NCI-H69 (cell line): ENCODE measurements around the gene ITPR3.
A peak's percentile ranks its signal among the peaks of the same experiment; 100 is the strongest.

Experiments used
- DNase-seq: peaks from one replicate; lab custom pipeline; 2025; lab: John Stamatoyannopoulos, UW

ITPR3 gene

GRCh38 chr6:33638556-33638955 is 17.4 kb downstream of the ITPR3 start:
- no peak for DNase-seq

- DNase-seq, result no peak
Measured at GRCh38 chr6:33639559-33639958, 18.4 kb downstream of the ITPR3 start.

DNA sequence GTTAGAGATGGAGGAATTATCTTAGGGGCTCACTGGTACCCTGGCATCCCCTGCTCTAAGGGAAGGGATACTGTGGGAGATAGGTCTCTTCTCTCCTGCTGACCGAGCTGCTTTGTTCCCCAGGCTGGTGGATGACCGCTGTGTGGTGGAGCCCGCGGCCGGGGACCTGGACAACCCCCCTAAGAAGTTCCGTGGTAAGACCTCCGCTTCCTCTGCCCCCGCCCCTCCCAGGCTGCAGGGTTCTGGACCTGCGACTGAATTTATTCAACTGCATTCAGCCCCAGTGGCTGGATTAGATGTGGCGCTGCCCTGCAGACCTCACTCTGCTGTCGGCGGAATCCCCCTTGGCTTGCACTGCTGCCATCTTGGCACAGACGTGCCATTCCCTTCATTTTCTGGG is 19.2 kb downstream of the ITPR3 start:
- DNase-seq, result no peak

- no peak for DNase-seq
Measured at GRCh38 chr6:33641144-33641543, 20.0 kb downstream of the ITPR3 start.

DNA sequence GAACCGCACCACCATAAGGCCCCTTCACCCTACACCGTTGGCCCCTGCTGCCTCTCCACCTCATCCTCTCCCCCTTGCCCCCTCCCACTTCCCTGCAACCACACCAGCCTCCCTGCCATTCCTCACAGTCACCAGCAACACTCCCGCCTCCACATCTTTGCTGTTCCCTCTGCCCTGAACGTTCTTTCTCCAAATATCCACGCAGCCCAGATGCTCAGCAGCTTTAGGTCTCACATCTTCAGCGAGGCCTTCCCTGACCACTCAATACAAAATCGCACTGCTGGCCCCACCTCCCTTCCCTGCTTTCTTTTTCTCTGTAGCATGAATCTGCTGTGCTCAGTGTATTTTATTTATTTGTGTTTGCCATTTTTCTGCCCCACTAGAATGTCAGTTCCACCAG is 20.5 kb downstream of the ITPR3 start:
- DNase-seq, result no peak

GRCh38 chr6:33642897-33643296 is 21.8 kb downstream of the ITPR3 start:
- no peak for DNase-seq

DNA sequence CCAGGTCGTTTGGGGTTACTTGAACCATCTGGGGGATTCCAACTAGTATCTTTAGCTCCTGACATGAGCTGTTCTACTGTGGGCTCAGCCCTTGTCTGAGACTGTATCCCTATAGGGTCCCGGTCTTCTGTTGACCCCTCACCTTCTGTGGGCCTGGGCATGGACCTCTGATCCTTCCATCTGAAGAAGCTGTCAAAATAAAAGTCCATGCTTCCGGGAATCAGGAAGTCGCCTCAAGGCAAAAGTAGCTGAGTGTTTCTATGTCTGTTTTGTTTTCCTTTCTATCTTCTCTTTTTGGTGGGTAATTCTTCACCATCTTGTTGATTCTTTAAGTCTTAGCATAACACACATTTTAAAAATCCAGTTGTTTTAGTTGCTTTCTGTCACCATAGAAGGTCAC is 30.3 kb downstream of the ITPR3 start:
- DNase-seq, result no peak

- no peak for DNase-seq
Measured at GRCh38 chr6:33652002-33652401, 30.9 kb downstream of the ITPR3 start.

GRCh38 chr6:33654831-33655554 is 33.9 kb downstream of the ITPR3 start:
- DNase-seq, result no peak

DNA sequence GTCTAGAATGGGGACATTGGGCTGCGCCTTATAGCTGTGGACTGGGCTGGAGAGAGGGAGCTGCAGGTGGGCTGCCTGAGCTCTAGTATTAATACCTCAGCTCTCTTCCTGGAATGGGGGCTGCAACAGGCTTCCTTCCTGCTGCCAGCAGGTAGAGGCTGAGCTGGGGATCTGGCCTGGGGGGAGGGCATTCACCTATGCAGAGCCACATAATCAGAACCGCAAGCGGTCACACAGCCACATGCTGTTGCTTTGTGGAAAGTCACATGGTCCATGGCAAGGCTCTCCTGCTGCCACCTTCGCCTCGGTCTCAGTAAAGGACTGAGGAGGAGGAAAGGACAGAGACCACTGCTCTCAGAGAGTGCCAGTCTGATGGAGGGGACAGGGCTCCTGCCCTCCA is 35.7 kb downstream of the ITPR3 start:
- no peak for DNase-seq

- DNase-seq, result no peak
Measured at GRCh38 chr6:33658982-33659689, 38.0 kb downstream of the ITPR3 start.

DNA sequence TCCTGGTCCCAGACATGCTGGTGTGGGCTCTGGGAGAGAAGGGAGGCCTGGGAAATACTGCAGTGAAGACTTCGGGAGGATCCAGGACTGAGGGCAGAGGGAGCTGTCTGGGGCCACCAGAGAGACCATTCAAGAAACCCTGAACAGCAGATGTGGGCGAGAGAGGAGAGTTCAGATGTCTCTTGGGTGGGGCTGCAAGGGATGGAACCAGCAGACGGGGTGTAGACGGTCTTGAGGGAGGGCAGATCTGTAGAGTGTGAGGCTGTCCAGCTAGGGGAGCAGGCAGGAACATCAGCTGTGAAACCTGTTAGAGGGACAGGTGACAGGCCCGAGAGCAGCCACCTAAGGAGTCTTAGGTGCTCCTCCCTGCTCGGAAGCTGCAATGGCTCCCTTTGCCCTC is 38.9 kb downstream of the ITPR3 start:
- DNase-seq, result no peak

- peak; percentile 94 for DNase-seq
Measured at GRCh38 chr6:33661106-33661838, 40.1 kb downstream of the ITPR3 start.

GRCh38 chr6:33662318-33662717 is 41.2 kb downstream of the ITPR3 start:
- no peak for DNase-seq

DNA sequence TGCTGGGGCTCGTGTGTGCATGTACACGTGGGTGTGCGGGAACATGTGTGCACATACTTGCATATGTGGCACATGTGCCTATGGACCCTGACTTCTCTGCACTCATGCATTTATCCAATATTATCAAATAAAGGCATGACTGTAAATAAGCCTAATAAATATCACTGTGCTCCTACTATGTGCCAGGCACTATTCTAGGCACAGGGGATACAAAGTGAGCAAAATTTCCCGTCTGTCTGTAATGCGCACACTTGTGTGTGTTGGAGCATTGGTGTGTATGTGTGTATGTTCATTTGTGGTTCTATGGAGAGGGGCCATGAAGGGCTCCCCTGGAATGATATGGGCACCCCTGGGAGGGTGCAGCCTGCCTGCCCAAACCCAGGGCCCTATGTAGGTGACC is 41.9 kb downstream of the ITPR3 start:
- no peak for DNase-seq

GRCh38 chr6:33663727-33664449 is 42.8 kb downstream of the ITPR3 start:
- no peak for DNase-seq

GRCh38 chr6:33664506-33665057 is 43.5 kb downstream of the ITPR3 start:
- no peak for DNase-seq

DNA sequence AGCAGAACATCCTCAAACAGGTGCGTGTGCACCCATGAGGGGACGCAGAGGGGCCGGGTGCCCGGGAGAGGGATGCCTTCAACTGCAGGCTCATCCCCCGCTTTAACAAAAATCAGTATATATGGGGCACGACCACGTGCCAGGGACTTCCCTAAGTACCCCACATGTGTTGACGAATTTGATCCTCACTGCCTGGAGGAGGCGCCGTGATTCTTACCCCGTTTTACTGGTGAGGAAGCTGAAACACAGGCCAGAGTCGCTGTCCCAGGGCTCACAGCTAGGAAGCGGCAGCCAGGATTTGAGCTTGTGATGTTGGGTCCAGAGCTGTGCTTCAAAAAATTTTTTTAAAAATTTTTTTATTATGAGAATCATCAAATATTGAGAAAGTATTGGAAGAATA is 44.8 kb downstream of the ITPR3 start:
- no peak for DNase-seq

GRCh38 chr6:33667072-33667471 is 46.0 kb downstream of the ITPR3 start:
- no peak for DNase-seq

DNA sequence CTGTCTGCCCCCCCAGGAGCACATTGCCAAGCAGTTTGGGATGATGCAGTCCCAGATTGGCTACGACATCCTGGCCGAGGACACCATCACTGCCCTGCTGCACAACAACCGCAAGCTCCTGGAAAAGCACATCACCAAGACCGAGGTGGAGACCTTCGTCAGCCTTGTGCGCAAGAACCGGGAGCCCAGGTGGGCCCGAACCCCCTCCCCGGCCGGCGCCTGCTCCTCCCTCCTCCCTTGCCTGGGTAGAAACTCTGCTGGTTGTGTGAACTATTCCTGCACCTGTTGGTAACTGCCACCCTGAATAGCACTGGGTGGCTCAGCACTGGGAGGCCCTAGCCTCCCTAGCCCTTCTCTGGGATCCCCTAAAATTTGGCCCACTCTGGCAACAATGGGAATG is 46.7 kb downstream of the ITPR3 start:
- DNase-seq, result no peak

- DNase-seq, result no peak
Measured at GRCh38 chr6:33668328-33668727, 47.2 kb downstream of the ITPR3 start.

GRCh38 chr6:33668914-33669313 is 47.8 kb downstream of the ITPR3 start:
- DNase-seq, result peak; percentile 22
